GM12878 (cell line): ENCODE results near the gene ELOVL4.

Experiments
- BCL3 ChIP-seq: IDR thresholded peaks from 2 replicates; pipeline ENCODE4 v1.6.1; 2011; ENCODE audit warnings: borderline replicate concordance, low read depth, mild to moderate bottlenecking, moderate library complexity, low read length; ENCODE audit not compliant: insufficient read depth, poor library complexity, severe bottlenecking
- CREB1 ChIP-seq: IDR thresholded peaks from 2 replicates; pipeline ENCODE4 v1.6.1; 2012; ENCODE audit warnings: low read depth, mild to moderate bottlenecking, inconsistent platforms
- CTCF ChIP-seq, 3 experiments: IDR thresholded peaks in 2 of 3; conservative IDR thresholded peaks in 1 of 3; 2 replicates each; pipeline ENCODE4 v1.5.1; 2011; ENCODE audit warnings: low read depth in 3 of 3, low read length in 3 of 3, mild to moderate bottlenecking in 3 of 3, control low read depth in 2 of 3, moderate library complexity in 2 of 3, inconsistent platforms in 1 of 3, mixed read lengths in 1 of 3; ENCODE audit not compliant: control insufficient read depth in 2 of 3, insufficient read depth in 1 of 3; ENCODE audit errors: extremely low read depth in 1 of 3
- E2F4 ChIP-seq: IDR thresholded peaks from 2 replicates; pipeline ENCODE4 v1.6.1; 2012; ENCODE audit warnings: low read depth, low read length, improper control_type of control experiment
- IRF3 ChIP-seq: fragments of 450-650 bp; IDR thresholded peaks from 2 replicates; pipeline ENCODE4 v1.6.1; 2014; ENCODE audit warnings: mild to moderate bottlenecking
- POLR2AphosphoS5 ChIP-seq: IDR thresholded peaks from 2 replicates; pipeline ENCODE4 v1.6.1; 2011; ENCODE audit warnings: mild to moderate bottlenecking, low read length, inconsistent platforms
- SPI1 ChIP-seq: IDR thresholded peaks from 2 replicates; pipeline ENCODE4 v1.6.1; 2011; ENCODE audit warnings: low read depth, mild to moderate bottlenecking, low read length, moderate library complexity, borderline replicate concordance; ENCODE audit not compliant: insufficient read depth
- ZNF592 ChIP-seq: fragments of 450-650 bp; IDR thresholded peaks from 2 replicates; pipeline ENCODE4 v1.6.1; 2017; ENCODE audit warnings: mild to moderate bottlenecking, moderate library complexity

DNA sequence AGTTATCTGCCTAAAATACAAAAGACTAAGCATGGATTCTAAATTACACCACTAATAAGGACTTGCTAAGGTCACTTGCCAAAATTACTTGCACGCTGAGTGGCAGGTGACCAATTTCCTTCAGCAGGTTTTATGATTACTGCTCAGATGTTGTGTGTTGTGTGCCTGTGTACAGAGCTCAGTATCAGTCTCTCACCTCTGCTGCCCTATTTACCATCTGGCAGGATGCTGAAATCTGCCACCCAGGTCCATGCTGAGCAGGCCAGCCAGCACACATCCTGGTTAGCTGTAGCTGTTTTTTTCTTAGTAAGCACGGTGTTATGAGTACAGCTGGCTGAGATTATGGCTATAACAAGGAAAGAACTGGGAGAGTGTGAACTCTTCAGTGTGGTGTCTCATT, 34.0 kb downstream of the ELOVL4 start:
- TF ChIP-seq CTCF (IDR thresholded peaks at IDR 0.05 in 2 of 3, conservative IDR thresholded peaks at IDR 0.05 in 1 of 3; ENCODE audit: control insufficient read depth in 2 of 3, extremely low read depth in 1 of 3, insufficient read depth in 1 of 3, low read depth in 3 of 3, low read length in 3 of 3) (no peak), BCL3 (no peak), POLR2AphosphoS5 (no peak), SPI1 (no peak), IRF3 (no peak), E2F4 (no peak), CREB1 (no peak), ZNF592 (no peak)
